HFF-Myc (cell line): ENCODE data around the gene COX17.

Experiments
- DNase-seq: peaks from one replicate; pipeline ENCODE4 v3.0.0-alpha.2; 2011; ENCODE audit warnings: low read depth; ENCODE audit errors: extremely low read depth
- H3K4me3 ChIP-seq: replicated peaks from 2 replicates; pipeline ENCODE4 v1.5.1; 2011; ENCODE audit warnings: low read depth, mild to moderate bottlenecking, control low read depth, low read length
- TF ChIP-seq, protein P1 (sequence below): IDR thresholded peaks from 2 replicates; pipeline ENCODE4 v1.5.1; 2012; ENCODE audit warnings: mild to moderate bottlenecking, low read depth, low read length, control low read depth; ENCODE audit errors: missing control alignments

COX17 gene

DNA sequence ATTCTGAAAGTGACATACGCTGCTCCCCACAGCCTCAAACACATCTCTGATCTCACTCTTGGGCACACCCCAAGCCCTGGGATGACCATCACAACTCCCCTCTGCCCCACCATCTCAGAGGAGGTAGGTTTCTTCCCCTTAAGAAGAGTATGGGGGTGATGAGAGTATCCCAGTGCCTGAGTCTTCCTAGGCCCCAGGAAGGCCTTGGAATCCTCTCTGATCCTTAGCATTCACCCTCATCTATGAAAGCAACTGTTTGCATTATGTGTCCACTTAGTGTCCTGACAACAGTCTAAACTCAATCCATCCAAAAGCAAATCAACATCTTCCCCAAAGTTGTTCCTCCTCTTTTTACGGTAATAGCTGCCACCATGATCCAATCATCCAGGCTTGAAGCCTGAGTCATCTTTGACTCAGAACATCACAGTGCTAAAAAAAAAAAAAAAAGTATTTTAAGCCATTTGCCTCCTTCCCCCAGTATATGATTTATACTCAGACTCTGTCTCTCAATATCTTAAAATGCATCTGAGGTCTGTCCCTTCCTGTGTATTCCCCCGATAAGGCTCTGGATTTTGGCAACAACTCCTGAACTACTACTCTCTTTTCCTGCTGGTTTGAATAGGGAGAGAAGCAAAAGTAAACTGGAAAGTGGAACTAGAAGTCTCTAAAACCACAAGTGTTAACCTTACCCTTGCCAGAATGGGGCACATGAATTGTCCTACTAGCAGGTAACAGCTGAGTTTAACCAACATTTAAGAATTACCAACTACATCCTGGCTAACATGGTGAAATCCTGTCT is 39.3 kb downstream of the COX17 start:
- peak; percentile 69 for DNase-seq
- H3K4me3 ChIP-seq: no peak overlapping the region
- TF ChIP-seq, protein P1, sequence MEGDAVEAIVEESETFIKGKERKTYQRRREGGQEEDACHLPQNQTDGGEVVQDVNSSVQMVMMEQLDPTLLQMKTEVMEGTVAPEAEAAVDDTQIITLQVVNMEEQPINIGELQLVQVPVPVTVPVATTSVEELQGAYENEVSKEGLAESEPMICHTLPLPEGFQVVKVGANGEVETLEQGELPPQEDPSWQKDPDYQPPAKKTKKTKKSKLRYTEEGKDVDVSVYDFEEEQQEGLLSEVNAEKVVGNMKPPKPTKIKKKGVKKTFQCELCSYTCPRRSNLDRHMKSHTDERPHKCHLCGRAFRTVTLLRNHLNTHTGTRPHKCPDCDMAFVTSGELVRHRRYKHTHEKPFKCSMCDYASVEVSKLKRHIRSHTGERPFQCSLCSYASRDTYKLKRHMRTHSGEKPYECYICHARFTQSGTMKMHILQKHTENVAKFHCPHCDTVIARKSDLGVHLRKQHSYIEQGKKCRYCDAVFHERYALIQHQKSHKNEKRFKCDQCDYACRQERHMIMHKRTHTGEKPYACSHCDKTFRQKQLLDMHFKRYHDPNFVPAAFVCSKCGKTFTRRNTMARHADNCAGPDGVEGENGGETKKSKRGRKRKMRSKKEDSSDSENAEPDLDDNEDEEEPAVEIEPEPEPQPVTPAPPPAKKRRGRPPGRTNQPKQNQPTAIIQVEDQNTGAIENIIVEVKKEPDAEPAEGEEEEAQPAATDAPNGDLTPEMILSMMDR: no peak

DNA sequence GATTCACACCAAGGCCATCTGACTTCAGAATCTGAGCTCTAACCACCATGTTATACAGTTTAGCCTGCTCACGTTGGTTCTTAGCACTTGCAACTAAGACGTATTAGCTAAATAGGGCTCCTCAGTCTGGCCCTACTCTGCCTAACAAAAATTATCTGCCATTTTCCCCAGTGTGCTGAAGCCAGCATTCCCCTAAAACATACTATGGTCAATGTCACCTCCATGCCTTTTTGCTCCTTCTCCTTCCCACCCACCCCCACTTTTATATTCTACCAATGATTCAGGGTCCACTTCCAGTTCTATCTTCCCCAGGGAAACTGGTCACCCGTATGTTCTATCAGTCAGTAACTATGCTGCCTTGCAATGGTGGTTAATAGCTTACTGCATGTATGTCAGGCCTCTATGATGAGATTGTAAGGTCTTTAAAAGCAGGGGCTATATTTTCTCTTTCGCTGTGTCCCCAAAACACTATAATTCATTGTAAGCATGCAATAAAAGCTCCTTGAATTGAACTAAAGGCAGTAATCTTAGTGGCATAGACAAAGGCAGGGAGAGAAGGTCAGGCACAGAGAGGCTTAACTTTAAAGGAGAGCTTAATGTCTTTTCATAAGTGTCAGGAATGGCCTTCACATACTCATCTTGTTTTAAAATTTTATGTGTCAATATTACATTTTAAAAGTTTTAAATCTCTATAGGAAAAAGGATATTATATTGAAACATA is 40.2 kb downstream of the COX17 start:
- no peak for DNase-seq
- H3K4me3 ChIP-seq: no peak overlapping the region
- TF ChIP-seq, protein P1: no peak

DNA sequence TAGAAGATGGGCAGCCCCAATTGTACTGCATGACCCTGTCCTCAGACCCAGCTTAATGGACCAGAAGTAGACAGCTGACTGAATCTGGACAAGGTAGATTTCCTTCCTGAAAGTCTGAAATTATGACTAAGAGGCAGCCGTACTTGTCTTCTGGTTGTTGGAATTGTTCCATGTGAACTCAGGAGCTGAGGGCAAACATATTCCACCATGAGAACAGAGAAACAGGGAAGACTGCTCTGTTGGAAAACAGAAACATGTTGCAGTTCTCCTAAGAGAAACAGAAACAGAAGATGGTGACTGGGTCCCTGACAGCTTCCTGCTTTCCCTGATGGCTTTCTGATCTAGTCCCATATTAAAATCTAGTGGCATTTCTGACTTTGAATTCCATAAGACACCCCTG is 41.0 kb downstream of the COX17 start:
- H3K4me3 ChIP-seq: no peak overlapping the region
- no peak for DNase-seq
- TF ChIP-seq, protein P1: no peak

DNA sequence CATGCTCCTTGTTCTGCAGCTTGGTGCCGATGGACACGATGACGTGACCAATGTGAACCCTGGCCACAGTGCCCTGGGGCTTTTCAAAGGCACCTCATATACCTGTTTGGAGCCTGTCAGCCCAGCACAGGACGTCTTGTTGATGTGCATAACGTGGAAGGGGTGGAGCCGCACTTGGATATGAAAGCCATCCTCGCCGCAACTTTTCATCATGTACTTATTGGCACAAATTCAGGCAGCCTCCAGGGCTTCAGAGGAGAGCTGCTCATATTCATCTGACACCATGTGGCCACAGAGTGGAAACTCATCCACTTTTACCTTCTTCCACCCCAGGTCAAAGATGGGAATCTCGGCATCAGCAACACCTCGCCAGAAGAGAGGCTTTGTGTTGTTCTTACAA is 41.5 kb downstream of the COX17 start:
- TF ChIP-seq, protein P1: no peak
- no peak overlapping the region for H3K4me3 ChIP-seq
- no peak for DNase-seq

DNA sequence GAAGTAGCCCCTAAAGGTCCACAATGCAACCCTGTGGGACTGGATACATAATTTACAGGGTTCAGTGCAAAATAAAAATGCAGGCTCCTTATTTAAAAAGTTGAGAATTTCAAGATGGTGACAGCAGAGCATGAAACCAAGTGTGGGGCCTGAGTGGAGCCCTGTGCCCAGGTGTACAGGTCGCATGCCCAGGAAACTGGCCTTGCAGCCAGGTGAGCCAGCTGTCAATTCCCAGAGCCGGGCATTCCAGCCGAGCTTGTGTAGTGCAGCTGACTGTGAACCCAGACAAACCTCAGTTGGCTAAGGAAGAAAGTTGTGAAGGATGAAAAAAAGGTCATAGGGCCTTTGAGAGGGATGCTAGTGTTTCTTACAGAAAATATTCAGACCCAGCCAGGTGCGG is 44.4 kb downstream of the COX17 start:
- no peak for DNase-seq
- H3K4me3 ChIP-seq: no peak overlapping the region
- TF ChIP-seq, protein P1: no peak

DNA sequence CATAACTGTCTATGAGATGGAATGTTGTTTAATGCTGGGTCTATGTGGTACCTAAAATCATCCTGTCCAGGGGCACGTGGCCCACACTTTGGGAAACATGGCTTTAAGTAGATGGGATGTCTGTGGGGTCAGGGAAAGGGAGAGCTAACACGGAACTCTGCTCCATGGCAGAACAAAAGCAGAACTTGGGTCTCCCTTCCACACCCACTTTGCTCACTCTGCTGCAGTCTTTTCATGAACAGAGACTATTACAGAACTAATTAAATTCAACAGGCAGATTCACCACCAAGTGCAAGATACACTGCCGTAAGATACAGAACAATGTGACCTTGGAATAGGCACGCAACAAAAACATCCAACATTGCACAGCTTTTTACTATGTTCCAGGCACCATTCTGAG is 45.0 kb downstream of the COX17 start:
- DNase-seq: no peak
- TF ChIP-seq, protein P1: no peak
- no peak overlapping the region for H3K4me3 ChIP-seq
